Measurements from ENCODE around the gene RSAD2.
A peak's percentile ranks its signal among the peaks of the same experiment; 100 is the strongest.
"Not testable (repeated sequence)": the region's sequence is repeated elsewhere in the genome, so short reads cannot be mapped to it uniquely, and the experiment has no call there.

Gene RSAD2

GRCh38 chr2:6877402-6878304 is at the start of gene RSAD2:
RSAD2 (plus strand) TSS chr2:6877777; CDS start chr2:6877801, 24 bp downstream.
- DNase-seq = peak in 1 of 2 experiments; percentile 40

GRCh38 chr2:6828299-6828584 is 49.3 kb upstream of the RSAD2 start:
- no peak for DNase-seq

GRCh38 chr2:6831229-6831628 is 46.3 kb upstream of the RSAD2 start:
- DNase-seq = no peak

GRCh38 chr2:6832596-6833299 is 44.8 kb upstream of the RSAD2 start:
- no peak for DNase-seq

- no peak for DNase-seq
Observed at GRCh38 chr2:6833300-6833604, 44.3 kb upstream of the RSAD2 start.

GRCh38 chr2:6834163-6834562 is 43.4 kb upstream of the RSAD2 start:
- no peak for DNase-seq

GRCh38 chr2:6835467-6835866 is 42.1 kb upstream of the RSAD2 start:
- DNase-seq = no peak

- no peak for DNase-seq
Observed at GRCh38 chr2:6838673-6839319, 38.8 kb upstream of the RSAD2 start.

GRCh38 chr2:6841537-6842287 is 35.9 kb upstream of the RSAD2 start:
- DNase-seq = no peak

- no peak for DNase-seq
Observed at GRCh38 chr2:6845312-6845711, 32.3 kb upstream of the RSAD2 start.

GRCh38 chr2:6845903-6846302 is 31.7 kb upstream of the RSAD2 start:
- no peak for DNase-seq

- DNase-seq = no peak
Observed at GRCh38 chr2:6846540-6846939, 31.0 kb upstream of the RSAD2 start.

GRCh38 chr2:6846967-6847681 is 30.5 kb upstream of the RSAD2 start:
- no peak for DNase-seq

- DNase-seq = no peak
Observed at GRCh38 chr2:6852195-6852594, 25.4 kb upstream of the RSAD2 start.

GRCh38 chr2:6854416-6854815 is 23.2 kb upstream of the RSAD2 start:
- DNase-seq = no peak

- no peak for DNase-seq
Observed at GRCh38 chr2:6855860-6856547, 21.6 kb upstream of the RSAD2 start.

GRCh38 chr2:6856548-6856920 is 21.0 kb upstream of the RSAD2 start:
- no peak for DNase-seq

- DNase-seq = not testable (repeated sequence)
Observed at GRCh38 chr2:6858466-6859027, 19.0 kb upstream of the RSAD2 start.

- DNase-seq = no peak
Observed at GRCh38 chr2:6860296-6860695, 17.3 kb upstream of the RSAD2 start.

GRCh38 chr2:6863792-6864191 is 13.8 kb upstream of the RSAD2 start:
- DNase-seq = no peak

- DNase-seq = no peak
Observed at GRCh38 chr2:6864231-6864754, 13.3 kb upstream of the RSAD2 start.

Measured in stimulated activated CD4-positive, alpha-beta T cell treated with anti-CD3 and anti-CD28 coated beads, Interleukin-4, amount 100 ng/mL, for 4 hours (primary cell).